HCT116 (cell line): Measurements from ENCODE around the gene LINGO3. TPM values are rescaled to one million over a fixed set of nuclear protein-coding genes. Genes with fewer than 3 reads are reported as not detected.
A peak's percentile ranks its signal among the peaks of the same experiment; 100 is the strongest.

Experiments used
- ATAC-seq: fragments of 200-7000 bp; cut with Tn5 transposase; 2 replicates; pipeline ENCODE4 v1.9.1; 2020; ENCODE audit warnings: mild to moderate bottlenecking, moderate library complexity
- BruUV-seq: library from RNA; stranded (reverse); fragments of 400-500 nt; replicated peaks from 2 replicates; lab custom pipeline; 2021; lab: Mats Ljungman, UMichigan
- CTCF ChIA-PET: fragments of 300-600 bp; sonication (Branson Sonifier 250); formaldehyde crosslinking; loops from one replicate; lab custom pipeline; 2021; ENCODE audit warnings: antibody characterized with exemption; lab: Charles Lee
- POLR2A ChIA-PET: fragments of 300-600, 350-600 bp; sonication (Branson Sonifier 250); formaldehyde crosslinking; loops from one replicate; lab custom pipeline; 2021; ENCODE audit warnings: antibody characterized with exemption; lab: Charles Lee
- RAD21 ChIA-PET, 2 experiments: fragments of 300-600 bp; sonication (Branson Sonifier 250); formaldehyde crosslinking; loops; one replicate each; lab custom pipeline; 2023; ENCODE audit warnings: low total read pairs in 2 of 2; ENCODE audit not compliant: uncharacterized antibody in 2 of 2, unreplicated experiment in 2 of 2, low non-redundant PET in 1 of 2; lab: Charles Lee
- DNase-seq: peaks from one replicate; pipeline ENCODE4 v3.0.0-alpha.2; 2010; ENCODE audit warnings: low read depth, low spot score
- H2AFZ ChIP-seq: fragments of 200-600 bp; shearing (Covaris generic), sonication (generic); 2 replicates; pipeline ENCODE4 v1.6.1; 2017; ENCODE audit warnings: low read depth, mixed run types, mixed read lengths, antibody characterized with exemption, low read length; ENCODE audit not compliant: poor library complexity, severe bottlenecking
- H3K27ac ChIP-seq: 2 replicates; pipeline ENCODE4 v1.5.1; 2012; ENCODE audit warnings: low read depth, low read length
- H3K27me3 ChIP-seq: fragments of 200-600 bp; sonication (generic); 2 replicates; pipeline ENCODE4 v1.6.1; 2016; ENCODE audit warnings: mixed run types, low read length, mixed read lengths; ENCODE audit not compliant: insufficient read depth
- H3K36me3 ChIP-seq, 2 experiments: fragments of 200-500 bp in 1 of 2; fragments of 200-600 bp in 1 of 2; sonication (Bioruptor generic) in 1 of 2; sonication (generic) in 1 of 2; 2 replicates each; pipeline versions ENCODE4 v1.5.1 to v1.6.1; 2014 to 2016; ENCODE audit warnings: low read length in 2 of 2, inconsistent platforms in 1 of 2, mixed read lengths in 1 of 2, mixed run types in 1 of 2; ENCODE audit not compliant: insufficient read depth in 2 of 2, control insufficient read depth in 1 of 2
- H3K4me1 ChIP-seq, 2 experiments: fragments of 200-600 bp in 1 of 2; sonication (generic) in 1 of 2; 2 replicates each; pipeline versions ENCODE4 v1.5.1 to v1.6.1; 2012 to 2017; ENCODE audit warnings: low read length in 2 of 2, inconsistent platforms in 1 of 2, mild to moderate bottlenecking in 1 of 2, mixed read lengths in 1 of 2, mixed run types in 1 of 2, moderate library complexity in 1 of 2; ENCODE audit not compliant: insufficient read depth in 2 of 2, control insufficient read depth in 1 of 2
- H3K4me2 ChIP-seq: fragments of 200-600 bp; sonication (generic); 2 replicates; pipeline ENCODE4 v1.6.1; 2017; ENCODE audit warnings: mixed run types, low read length, mixed read lengths
- H3K4me3 ChIP-seq, 2 experiments: fragments of 200-600 bp in 1 of 2; sonication (generic) in 1 of 2; replicated peaks in 1 of 2; 2 replicates each; pipeline ENCODE4 v1.5.1; 2011 to 2016; ENCODE audit warnings: low read length in 2 of 2, control low read depth in 1 of 2, low read depth in 1 of 2, mild to moderate bottlenecking in 1 of 2, mixed read lengths in 1 of 2, mixed run types in 1 of 2
- H3K79me2 ChIP-seq: fragments of 200-600 bp; sonication (generic); 2 replicates; pipeline ENCODE4 v1.6.1; 2017; ENCODE audit warnings: mild to moderate bottlenecking, mixed run types, low read length, moderate library complexity, mixed read lengths; ENCODE audit not compliant: insufficient read depth
- H3K9ac ChIP-seq: fragments of 200-600 bp; sonication (generic); 2 replicates; pipeline ENCODE4 v1.6.1; 2016; ENCODE audit warnings: low read length, mixed read lengths
- H3K9me2 ChIP-seq: fragments of 200-600 bp; sonication (generic), shearing (Covaris generic); 2 replicates; pipeline ENCODE4 v1.6.1; 2017; ENCODE audit warnings: mixed run types, mild to moderate bottlenecking, moderate library complexity; ENCODE audit not compliant: insufficient read depth
- H3K9me3 ChIP-seq, 2 experiments: fragments of 200-500 bp in 1 of 2; fragments of 200-600 bp in 1 of 2; sonication (Bioruptor generic) in 1 of 2; sonication (generic) in 1 of 2; 2 replicates each; pipeline ENCODE4 v1.6.1; 2014 to 2017; ENCODE audit warnings: low read length in 2 of 2, mixed read lengths in 2 of 2, inconsistent platforms in 1 of 2, low read depth in 1 of 2, mild to moderate bottlenecking in 1 of 2, mixed run types in 1 of 2, moderate library complexity in 1 of 2; ENCODE audit not compliant: control insufficient read depth in 1 of 2, insufficient read depth in 1 of 2
- H4K20me1 ChIP-seq: fragments of 200-600 bp; sonication (generic), shearing (Covaris generic); 2 replicates; pipeline ENCODE4 v1.6.1; 2017; ENCODE audit warnings: mixed run types, mild to moderate bottlenecking, moderate library complexity; ENCODE audit not compliant: insufficient read depth
- CBX3 ChIP-seq: IDR thresholded peaks from 2 replicates; pipeline ENCODE4 v1.6.1; 2012; ENCODE audit warnings: low read depth
- CEBPB ChIP-seq: IDR thresholded peaks from 2 replicates; pipeline ENCODE4 v1.6.1; 2012; ENCODE audit warnings: low read depth
- ELF1 ChIP-seq: IDR thresholded peaks from 2 replicates; pipeline ENCODE4 v1.6.1; 2012; ENCODE audit warnings: low read depth, borderline replicate concordance
- EZH2 ChIP-seq: fragments of 200-600 bp; sonication (generic); IDR thresholded peaks from 2 replicates; pipeline ENCODE4 v1.6.1; 2017; ENCODE audit warnings: antibody characterized with exemption, mixed run types
- FOSL1 ChIP-seq: IDR thresholded peaks from 2 replicates; pipeline ENCODE4 v1.6.1; 2012; ENCODE audit warnings: low read depth
- POLR2A ChIP-seq: IDR thresholded peaks from 2 replicates; pipeline ENCODE4 v1.7.0; 2011; ENCODE audit warnings: borderline replicate concordance; ENCODE audit not compliant: insufficient read depth, insufficient read length; ENCODE audit errors: extremely low read depth
- POLR2AphosphoS5 ChIP-seq: IDR thresholded peaks from 2 replicates; pipeline ENCODE4 v1.6.1; 2011; ENCODE audit warnings: mild to moderate bottlenecking, low read depth, low read length, moderate library complexity
- SIN3A ChIP-seq: IDR thresholded peaks from 2 replicates; pipeline ENCODE4 v1.6.1; 2012; ENCODE audit warnings: low read depth
- SP1 ChIP-seq: IDR thresholded peaks from 2 replicates; pipeline ENCODE4 v1.6.1; 2012; ENCODE audit warnings: low read depth
- SRF ChIP-seq: IDR thresholded peaks from 2 replicates; pipeline ENCODE4 v1.6.1; 2012; ENCODE audit warnings: low read depth
- TCF7L2 ChIP-seq: IDR thresholded peaks from 2 replicates; pipeline ENCODE4 v1.7.0; 2011; ENCODE audit warnings: borderline replicate concordance, inconsistent platforms; ENCODE audit not compliant: insufficient read depth, insufficient read length; ENCODE audit errors: extremely low read depth
- YY1 ChIP-seq: IDR thresholded peaks from 2 replicates; pipeline ENCODE4 v1.6.1; 2011; ENCODE audit warnings: low read length, low read depth, moderate library complexity, mild to moderate bottlenecking; ENCODE audit not compliant: insufficient replicate concordance; ENCODE audit errors: extremely low read depth
- ZBTB33 ChIP-seq: IDR thresholded peaks from 2 replicates; pipeline ENCODE4 v1.6.1; 2011; ENCODE audit warnings: mild to moderate bottlenecking, low read length, moderate library complexity; ENCODE audit not compliant: insufficient replicate concordance; ENCODE audit errors: extremely low read depth
- ZFX ChIP-seq: fragments of 450-650 bp; IDR thresholded peaks from 2 replicates; pipeline ENCODE4 v1.6.1; 2017
- intact Hi-C: fragments of 100-400 bp; cut with micrococcal nuclease; formaldehyde crosslinking; loops from 2 replicates; pipeline ENCODE4 v1.10.0; 2022
- total RNA-seq: library from RNA; stranded (reverse); gene quantifications from one replicate; pipeline ENCODE4 v1.2.1, GENCODE V29; 2021; ENCODE audit not compliant: unreplicated experiment
- TF ChIP-seq, protein P1 (sequence below): IDR thresholded peaks from 2 replicates; pipeline ENCODE4 v1.6.1; 2012
- TF ChIP-seq, protein P2 (sequence below): IDR thresholded peaks from 2 replicates; pipeline ENCODE4 v1.6.1; 2012; ENCODE audit warnings: low read depth

LINGO3 gene
- total RNA-seq, 1 experiment from 2014 or later, result not detected

- Histone ChIP-seq H3K36me3 (no peaks in the 10 kb centered on the region), H3K4me1 (peaks cover 5 to 8% of the 10 kb centered on the region in 2 experiments; a peak in 3 of 4 replicates), H3K9me2 (no peaks in the 10 kb centered on the region), H3K4me2 (no peak overlapping the region), H3K9me3 (no peaks in the 10 kb centered on the region), H3K27me3 (no peaks in the 10 kb centered on the region), H3K9ac (no peak overlapping the region), H3K79me2 (no peaks in the 10 kb centered on the region), H4K20me1 (no peaks in the 10 kb centered on the region), H3K27ac (no peak overlapping the region), H3K4me3 (no peak overlapping the region), H2AFZ (no peak overlapping the region)
- TF ChIP-seq TCF7L2 (no peak), CBX3 (no peak), SRF (no peak), ZBTB33 (no peak), EZH2 (no peak), SIN3A (no peak), POLR2A (no peak), ZFX (no peak), CEBPB (no peak), YY1 (no peak), POLR2AphosphoS5 (no peak), ELF1 (no peak), FOSL1 (no peak), SP1 (no peak)
- TF ChIP-seq, protein P1, sequence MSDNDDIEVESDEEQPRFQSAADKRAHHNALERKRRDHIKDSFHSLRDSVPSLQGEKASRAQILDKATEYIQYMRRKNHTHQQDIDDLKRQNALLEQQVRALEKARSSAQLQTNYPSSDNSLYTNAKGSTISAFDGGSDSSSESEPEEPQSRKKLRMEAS, result no peak
- TF ChIP-seq, protein P2, sequence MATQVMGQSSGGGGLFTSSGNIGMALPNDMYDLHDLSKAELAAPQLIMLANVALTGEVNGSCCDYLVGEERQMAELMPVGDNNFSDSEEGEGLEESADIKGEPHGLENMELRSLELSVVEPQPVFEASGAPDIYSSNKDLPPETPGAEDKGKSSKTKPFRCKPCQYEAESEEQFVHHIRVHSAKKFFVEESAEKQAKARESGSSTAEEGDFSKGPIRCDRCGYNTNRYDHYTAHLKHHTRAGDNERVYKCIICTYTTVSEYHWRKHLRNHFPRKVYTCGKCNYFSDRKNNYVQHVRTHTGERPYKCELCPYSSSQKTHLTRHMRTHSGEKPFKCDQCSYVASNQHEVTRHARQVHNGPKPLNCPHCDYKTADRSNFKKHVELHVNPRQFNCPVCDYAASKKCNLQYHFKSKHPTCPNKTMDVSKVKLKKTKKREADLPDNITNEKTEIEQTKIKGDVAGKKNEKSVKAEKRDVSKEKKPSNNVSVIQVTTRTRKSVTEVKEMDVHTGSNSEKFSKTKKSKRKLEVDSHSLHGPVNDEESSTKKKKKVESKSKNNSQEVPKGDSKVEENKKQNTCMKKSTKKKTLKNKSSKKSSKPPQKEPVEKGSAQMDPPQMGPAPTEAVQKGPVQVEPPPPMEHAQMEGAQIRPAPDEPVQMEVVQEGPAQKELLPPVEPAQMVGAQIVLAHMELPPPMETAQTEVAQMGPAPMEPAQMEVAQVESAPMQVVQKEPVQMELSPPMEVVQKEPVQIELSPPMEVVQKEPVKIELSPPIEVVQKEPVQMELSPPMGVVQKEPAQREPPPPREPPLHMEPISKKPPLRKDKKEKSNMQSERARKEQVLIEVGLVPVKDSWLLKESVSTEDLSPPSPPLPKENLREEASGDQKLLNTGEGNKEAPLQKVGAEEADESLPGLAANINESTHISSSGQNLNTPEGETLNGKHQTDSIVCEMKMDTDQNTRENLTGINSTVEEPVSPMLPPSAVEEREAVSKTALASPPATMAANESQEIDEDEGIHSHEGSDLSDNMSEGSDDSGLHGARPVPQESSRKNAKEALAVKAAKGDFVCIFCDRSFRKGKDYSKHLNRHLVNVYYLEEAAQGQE, result no peak
- CTCF ChIA-PET, result no interaction called here
- RAD21 ChIA-PET, result interaction anchor here in 1 of 2 experiments (0.5 kb wide), 1 partner anchor 25 kb away, joined by 9 read pairs; no protein-coding TSS in a partner anchor
- no TSS peak for BruUV-seq
- peak; percentile 33; the same call in 1 of the 2 replicates for ATAC-seq
- DNase-seq, result no peak
- POLR2A ChIA-PET, result no interaction called here
- intact Hi-C loops, result no loop called here
Measured at GRCh38 chr19:2343289-2343982, 35.5 kb upstream of the LINGO3 start.
